NCI-H226 (cell line): ENCODE data around the gene IDI1.
A peak's percentile ranks its signal among the peaks of the same experiment; 100 is the strongest.
"Not testable (repeated sequence)": the region's sequence is repeated elsewhere in the genome, so short reads cannot be mapped to it uniquely, and the experiment has no call there.

Experiments used
- DNase-seq: peaks from one replicate; pipeline ENCODE4 v3.0.0-alpha.2; 2015

Gene IDI1

DNA sequence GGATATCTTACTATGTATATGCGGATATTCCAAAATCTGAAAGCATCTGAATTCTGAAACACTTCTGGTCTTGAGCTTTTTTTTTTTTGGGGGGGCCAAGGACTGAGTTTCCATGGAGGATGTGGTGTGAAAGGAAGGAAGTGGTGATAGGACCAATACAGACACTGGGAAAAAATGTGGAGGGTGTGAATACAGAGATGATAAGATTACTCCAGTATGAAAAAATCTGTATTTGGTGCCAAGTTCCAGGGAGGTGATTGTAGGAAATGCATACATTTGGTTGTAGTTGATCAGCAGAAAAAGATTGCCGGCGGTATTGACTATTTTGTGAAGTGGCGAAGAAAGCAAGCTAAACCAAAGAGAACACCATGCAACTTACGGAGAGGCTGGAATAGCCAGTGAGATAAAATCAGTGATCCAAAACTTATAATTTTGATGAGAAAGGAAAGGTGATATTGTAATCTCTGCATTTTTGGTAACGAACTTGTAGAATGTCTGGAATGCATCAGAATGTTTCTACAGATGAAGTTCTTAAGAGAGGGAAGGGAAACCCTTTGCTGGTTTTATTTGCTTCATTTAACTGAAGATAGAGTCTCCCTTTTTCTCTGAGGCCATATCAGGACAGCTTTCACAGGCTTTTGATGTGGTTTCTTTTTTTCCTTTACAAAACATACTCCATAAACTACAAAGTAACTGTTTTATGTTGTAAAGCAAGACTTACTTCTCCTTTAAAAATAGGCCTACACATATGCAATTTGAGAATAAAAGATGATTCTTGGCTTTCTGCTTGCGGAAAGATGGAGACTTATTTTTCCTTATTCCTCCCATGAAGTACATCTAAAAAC, 13.2 kb upstream of the IDI1 start:
- peak; percentile 83 for DNase-seq

DNA sequence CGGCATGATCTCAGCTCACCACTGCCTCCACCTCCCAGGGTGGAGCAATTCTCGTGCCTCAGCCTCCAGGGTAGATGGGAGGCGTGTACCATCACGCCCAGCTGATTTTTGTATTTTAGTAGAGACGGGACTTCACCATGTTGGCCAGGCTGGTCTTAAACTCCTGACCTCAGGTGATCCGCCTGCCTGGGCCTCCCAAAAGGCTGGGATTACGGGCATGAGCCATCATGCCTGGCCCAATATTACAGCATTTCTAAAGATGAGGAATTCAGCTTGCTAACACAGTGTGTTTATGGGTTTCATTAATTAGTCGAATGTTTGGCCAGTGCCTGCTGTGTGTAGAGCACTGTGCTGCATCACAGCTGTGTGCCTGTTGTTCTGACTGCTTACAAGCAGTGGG, 11.0 kb upstream of the IDI1 start:
- DNase-seq = no peak

DNA sequence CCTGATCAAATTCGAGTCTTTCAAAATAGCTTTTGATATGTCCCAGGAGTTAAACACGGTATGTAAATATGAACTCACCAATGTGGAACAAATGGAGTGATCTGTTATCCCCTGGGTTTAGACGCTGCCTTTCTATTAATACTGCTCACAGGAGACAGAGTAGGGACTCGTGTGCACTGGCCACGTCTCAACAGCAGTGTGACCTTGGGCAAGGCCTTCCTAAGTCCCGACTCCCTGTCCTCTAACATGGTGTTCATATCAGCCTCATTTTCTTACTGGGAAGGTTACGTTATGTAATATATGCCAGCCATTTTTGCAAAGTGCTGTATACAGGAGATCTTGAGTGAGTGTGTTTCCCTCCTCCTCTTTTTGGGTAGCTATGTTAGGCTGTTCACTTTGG, 9.1 kb upstream of the IDI1 start:
- no peak for DNase-seq

GRCh38 chr10:1057106-1057657, 8.3 kb upstream of the IDI1 start:
- DNase-seq = no peak

- DNase-seq = peak; percentile 79
These were observed 7.6 kb upstream of the IDI1 start, which contains the start of gene WDR37 for GRCh38 chr10:1056326-1057105. Gene WDR37 (plus strand): TSS chr10:1056385. CDS start chr10:1072156, 15,771 bp downstream.

DNA sequence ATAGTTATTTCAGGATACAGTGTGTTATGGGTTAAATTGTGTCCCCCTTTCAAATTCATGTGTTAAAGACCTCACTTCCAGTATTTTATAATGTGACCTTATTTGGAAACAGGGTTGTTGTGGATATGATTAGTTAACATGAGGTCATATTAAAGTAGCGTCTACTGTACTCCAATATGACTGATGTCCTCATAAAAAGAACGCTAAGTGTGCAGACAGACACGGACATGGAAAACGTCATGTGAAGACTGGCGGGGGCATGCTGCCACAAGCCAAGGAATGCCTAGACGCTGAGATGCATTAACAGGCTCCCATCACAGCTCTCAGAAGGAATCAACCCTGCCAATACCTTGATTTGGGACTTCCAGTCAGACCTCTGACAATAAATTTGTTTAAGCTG, 5.8 kb upstream of the IDI1 start:
- no peak for DNase-seq

- no peak for DNase-seq
These were observed 1.6 kb upstream of the IDI1 start for GRCh38 chr10:1050554-1050953.

GRCh38 chr10:1050145-1050544, 1.2 kb upstream of the IDI1 start:
- DNase-seq = no peak

GRCh38 chr10:1049425-1049958, 573 bp upstream of the IDI1 start:
- peak; percentile 20 for DNase-seq

DNA sequence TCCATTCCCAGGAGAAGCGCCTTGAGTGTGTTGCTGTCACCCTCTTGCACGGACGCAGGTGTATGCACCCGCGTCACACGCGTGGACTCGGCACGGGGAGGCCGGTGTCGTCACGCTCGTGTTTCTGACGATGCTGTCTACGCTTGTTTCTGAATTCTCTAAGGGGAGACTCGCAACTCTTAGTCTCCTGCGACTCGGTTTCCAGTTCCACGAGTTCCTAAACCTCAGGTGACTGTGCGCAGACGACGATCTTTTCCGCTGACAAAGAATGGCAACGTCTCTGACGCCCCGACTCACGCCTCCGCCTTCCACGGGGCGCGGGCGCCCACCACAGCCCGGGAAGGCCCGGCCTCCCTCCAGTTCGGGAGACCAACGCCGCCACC, 579 bp downstream of the IDI1 start:
- no peak for DNase-seq

DNA sequence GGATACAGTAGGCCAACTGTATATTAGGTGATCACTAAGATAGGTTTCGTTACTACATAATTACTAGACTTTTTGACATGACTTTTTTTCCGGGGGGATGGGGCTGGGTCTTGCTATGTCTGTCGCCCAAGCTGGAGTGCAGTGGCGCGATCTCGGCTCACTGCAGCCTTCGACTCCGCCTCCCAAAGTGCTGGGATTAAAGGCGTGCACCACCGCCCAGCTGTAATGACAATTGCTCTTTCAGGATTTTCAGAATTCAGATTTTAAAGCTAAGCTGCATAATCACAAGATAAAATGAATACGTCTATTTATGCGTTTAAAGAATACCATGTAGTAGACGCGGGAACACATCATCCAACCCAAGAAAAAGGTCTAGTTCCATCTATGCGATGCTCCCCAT, 982 bp downstream of the IDI1 start:
- DNase-seq = no peak

GRCh38 chr10:1045415-1045814, 3.5 kb downstream of the IDI1 start:
- DNase-seq = no peak

GRCh38 chr10:1044964-1045363, 4.0 kb downstream of the IDI1 start:
- DNase-seq = no peak

- no peak for DNase-seq
These were observed 4.8 kb downstream of the IDI1 start for GRCh38 chr10:1044146-1044545.

- DNase-seq = no peak
These were observed 5.4 kb downstream of the IDI1 start for GRCh38 chr10:1043532-1043995.

GRCh38 chr10:1041514-1041913, 7.4 kb downstream of the IDI1 start:
- DNase-seq = no peak

- DNase-seq = no peak
These were observed 8.8 kb downstream of the IDI1 start for GRCh38 chr10:1040133-1040532.

DNA sequence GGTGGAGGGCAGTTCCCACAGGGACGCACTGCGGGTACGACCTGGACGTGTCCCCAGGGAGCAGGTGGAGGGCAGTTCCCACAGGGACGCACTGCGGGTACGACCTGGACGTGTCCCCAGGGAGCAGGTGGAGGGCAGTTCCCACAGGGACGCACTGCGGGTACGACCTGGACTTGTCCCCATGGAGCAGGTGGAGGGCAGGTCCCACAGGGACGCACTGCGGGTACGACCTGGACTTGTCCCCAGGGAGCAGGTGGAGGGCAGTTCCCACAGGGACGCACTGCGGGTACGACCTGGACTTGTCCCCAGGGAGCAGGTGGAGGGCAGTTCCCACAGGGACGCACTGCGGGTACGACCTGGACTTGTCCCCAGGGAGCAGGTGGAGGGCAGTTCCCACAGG, 10.2 kb downstream of the IDI1 start:
- DNase-seq = not testable (repeated sequence)

DNA sequence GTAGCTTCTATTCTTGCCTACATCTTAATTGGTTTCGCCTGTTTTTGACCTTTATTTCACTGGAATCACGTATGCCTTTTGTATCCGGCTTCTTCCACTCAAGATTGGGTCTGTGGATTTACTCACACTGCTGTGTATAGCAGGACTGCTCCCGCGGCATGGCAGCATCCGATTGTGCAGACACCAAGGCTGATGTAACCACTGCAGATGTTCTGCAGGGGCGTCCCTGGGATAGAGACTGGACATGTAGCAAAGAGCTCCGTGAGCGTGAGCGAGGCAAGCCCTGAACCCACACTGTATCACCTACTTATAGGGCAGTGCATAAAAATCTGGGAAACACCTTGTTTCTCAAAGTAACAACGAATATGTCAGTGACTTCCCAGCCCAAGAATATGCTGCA, 11.8 kb downstream of the IDI1 start:
- no peak for DNase-seq

- DNase-seq = peak; percentile 9
These were observed 12.6 kb downstream of the IDI1 start for GRCh38 chr10:1036341-1036791.

- no peak for DNase-seq
These were observed 13.7 kb downstream of the IDI1 start for GRCh38 chr10:1035201-1035600.

- DNase-seq = no peak
These were observed 14.2 kb downstream of the IDI1 start for GRCh38 chr10:1034758-1035157.

DNA sequence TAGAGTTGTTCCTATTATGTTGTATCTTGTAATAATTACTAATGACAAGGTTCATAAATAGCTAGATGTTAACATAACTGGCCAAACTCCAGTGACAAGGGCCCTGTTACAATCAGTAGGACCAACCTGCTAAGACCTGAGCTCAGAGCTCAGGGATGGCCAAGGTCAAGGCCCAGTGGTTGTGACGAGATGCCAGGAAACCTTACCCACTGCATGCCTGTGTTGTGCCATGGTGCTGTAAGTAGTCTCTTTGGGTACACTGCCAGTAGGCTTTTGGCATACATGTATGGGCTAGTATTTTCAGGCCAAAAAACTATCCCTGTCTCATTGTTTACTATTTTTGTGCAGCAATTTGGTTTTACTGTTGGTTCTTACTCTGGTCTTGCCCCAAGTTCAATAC, 15.3 kb downstream of the IDI1 start:
- no peak for DNase-seq
